Fibroblast of skin of right biceps (primary cell): ENCODE data around the gene ITFG1.
A peak's percentile ranks its signal among the peaks of the same experiment; 100 is the strongest.
"Not testable (repeated sequence)": the region's sequence is repeated elsewhere in the genome, so short reads cannot be mapped to it uniquely, and the experiment has no call there.

Source experiments
- DNase-seq: peaks from one replicate; pipeline ENCODE4 v3.0.0-alpha.2; 2013

Gene ITFG1

DNA sequence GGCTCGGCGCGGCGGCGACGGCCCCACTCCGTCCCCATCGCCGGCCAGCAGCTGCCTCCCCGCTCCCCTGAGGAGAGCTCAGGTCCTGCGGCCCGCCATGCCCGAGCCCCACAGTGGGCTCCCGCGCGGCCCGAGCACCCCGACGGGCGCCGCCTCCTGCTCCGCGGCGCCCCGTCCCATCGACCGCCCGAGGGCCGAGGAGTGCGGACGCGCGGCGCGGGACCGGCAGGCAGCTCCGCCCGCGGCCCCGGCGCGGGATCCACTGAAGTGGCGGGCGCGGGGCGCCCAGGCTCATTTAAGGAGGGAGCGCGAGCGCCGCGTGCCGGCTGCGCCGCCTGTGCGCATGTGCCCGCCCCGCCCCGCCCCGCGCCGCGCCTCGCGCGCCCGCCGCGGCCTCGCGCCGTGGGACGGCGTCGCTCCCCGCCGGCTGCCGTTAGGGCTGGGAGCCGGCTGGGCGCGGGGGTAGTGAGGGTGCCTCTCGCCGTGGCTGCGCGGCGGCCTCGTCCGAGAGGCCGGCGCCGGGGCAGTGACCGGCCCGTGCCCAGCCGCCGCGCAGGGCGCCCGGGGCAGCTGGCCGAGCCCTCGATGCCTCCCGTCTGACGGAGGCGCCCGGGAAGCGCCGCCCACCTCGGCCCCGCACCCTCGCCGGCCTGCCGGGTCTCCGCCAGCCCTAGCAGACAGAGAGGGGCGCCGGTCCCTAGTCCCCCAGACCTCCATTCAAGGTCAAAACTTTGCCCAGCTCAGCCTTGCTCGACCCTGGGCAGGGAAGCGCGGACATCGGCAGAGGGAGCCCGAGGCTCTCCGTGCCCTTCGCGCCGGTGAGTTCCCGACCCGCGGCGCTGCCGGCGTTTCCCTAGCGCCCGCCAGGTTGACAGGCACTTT lies 316.9 kb downstream of the ITFG1 start, which contains the start of gene NETO2:
TSS of gene NETO2 (minus strand) at position 269 of the 882 bp plus-strand sequence. CDS start 333 bp downstream, outside the sequence.
- DNase-seq, result peak; percentile 65

DNA sequence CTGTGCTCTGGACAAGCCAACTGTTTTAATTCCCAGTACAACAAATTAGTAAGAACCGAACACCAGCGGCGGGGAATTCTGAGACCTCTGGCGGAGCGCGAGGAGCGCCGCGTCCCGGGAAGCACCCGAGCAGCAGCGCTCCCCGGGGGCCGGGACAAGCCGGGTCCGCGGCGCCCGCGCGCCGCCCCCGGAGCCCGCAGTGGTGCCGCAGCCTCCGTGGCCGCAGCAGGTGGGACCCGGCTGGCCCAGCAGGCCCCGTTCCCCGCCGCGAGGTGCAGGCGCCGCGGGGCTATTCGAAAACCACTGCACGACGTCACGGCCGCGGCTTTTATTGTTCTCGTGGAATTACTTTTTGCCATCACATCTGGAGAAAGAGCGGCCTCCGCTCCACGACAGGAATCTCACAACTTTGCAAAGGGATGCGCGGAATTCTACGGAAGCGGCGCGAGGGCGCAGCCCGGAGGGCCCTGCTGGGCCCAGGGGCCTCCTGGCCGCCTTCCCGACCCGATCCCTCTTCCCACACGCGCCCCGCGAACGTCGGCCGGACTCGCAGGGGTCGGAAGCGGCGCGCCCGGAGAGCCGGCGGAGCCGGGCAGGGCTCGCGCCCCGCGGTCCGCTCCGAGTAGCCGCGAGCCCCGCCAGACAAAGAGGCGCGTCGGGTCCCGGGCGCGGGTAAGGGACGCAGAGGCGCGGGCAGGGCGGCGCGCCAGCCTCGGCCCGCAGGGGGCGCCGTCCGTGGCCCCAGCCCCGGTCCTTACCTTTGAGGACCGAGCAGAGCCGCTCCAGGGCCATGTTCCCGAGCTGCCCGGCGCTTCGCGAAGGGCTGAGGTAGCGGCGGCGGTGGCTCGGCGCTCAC lies 317.8 kb downstream of the ITFG1 start:
- peak; percentile 81 for DNase-seq

- DNase-seq, result peak; percentile 34
Measured at GRCh38 chr16:47142486-47142820, 318.4 kb downstream of the ITFG1 start.

GRCh38 chr16:47141773-47142485 lies 318.9 kb downstream of the ITFG1 start:
- peak; percentile 83 for DNase-seq

DNA sequence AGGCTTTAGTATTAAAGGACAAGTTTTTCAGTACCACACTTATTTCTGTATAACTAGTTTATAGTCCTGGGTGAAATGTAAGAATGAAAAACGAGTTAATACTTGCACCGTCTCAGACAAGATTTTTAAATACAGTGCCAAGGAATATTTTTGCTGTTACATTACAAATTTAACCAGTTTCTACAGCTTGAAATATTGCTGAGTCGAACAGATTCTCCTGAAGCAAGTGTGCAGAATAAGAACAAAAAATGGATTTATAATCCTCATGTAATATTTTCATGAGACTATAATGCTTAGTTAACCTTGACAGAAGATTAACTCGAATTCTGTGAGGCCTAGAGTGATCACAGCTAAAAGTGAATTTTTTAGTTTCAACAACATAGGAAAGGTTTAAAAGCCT lies 320.2 kb downstream of the ITFG1 start:
- DNase-seq, result no peak

DNA sequence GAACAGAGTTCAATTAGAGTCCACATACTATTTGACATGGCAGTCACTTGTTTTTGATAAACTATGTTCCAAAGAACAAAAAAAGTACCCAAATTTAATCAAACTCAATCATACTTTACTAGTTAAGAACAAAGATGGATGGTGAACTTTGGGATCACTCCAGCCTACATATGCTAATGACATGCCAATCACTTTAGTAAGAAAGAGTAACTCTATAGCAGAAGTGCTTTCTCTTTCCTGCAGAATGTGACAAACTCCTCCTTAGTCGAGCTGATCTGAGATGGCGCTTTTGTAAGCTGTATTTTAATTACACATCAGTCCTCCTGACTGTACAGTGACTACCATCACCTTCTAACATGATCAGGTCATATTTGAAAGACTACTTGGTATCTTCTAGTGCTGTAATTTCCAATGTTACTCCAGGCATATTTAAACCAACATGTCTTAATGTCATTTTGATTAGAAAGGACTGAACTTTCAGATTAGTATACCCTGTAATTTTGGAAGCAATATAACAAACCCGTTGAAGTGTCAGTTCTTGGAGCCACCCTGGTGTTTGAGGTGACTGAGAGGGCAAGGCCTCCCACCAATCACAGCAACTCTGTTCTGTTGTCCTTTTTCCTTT lies 321.2 kb downstream of the ITFG1 start:
- DNase-seq, result peak; percentile 16

- DNase-seq, result not testable (repeated sequence)
Measured at GRCh38 chr16:47137925-47138324, 322.9 kb downstream of the ITFG1 start.

GRCh38 chr16:47136099-47136842 lies 324.6 kb downstream of the ITFG1 start:
- peak; percentile 44 for DNase-seq

GRCh38 chr16:47134550-47134949 lies 326.3 kb downstream of the ITFG1 start:
- DNase-seq, result no peak

DNA sequence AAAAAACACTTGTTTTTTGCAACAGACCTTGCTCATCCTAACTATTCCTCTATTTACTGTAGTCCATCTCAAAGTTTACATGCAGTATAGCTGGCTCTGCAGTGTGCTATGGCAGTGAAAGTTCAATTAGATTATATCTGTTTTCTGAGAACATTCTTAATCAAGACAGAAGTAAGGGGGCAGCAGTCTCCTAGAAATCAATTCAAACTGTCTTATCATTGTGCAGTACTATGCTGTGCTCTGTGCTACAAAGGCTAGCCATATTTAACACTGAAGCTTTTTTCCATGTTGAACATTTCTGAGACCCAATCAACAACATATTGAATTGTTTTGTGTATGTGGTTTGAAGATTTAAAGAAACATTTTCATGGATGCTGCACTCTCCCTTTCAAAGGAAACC lies 328.6 kb downstream of the ITFG1 start:
- DNase-seq, result no peak

DNA sequence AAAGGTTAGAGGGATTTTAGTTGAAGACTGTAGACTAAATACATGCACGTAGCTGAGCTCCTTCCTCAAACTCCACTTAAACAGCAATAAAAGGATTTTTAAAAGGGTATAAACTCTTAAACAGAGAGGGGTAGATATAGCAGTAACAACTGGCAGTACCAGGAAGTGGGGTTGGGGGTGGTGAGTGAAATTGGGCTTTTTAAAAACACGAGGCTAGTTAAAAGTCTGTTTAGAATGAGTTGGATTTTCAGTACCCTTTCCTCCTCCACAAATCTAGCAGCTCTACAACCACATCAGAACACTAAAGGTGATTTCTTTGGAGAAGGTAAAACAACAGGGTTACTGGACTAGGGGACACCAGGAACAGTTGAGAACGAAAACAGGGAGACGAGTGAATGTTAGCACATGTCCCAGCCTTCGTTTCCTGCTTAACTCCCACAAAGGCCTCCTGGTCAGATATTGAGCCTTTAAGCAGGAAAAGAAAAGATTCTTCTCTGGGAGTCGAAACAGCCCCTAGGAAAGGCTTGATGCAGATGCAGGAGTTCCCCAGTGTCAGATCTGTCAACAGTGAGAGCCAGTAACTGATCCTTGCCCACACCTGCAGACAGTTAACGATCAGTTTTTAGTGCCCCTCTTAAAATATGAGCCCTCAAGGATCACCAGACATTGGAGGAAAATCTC lies 331.0 kb downstream of the ITFG1 start:
- no peak for DNase-seq

- no peak for DNase-seq
Measured at GRCh38 chr16:47127541-47127940, 333.3 kb downstream of the ITFG1 start.

- DNase-seq, result no peak
Measured at GRCh38 chr16:47125757-47126156, 335.1 kb downstream of the ITFG1 start.

DNA sequence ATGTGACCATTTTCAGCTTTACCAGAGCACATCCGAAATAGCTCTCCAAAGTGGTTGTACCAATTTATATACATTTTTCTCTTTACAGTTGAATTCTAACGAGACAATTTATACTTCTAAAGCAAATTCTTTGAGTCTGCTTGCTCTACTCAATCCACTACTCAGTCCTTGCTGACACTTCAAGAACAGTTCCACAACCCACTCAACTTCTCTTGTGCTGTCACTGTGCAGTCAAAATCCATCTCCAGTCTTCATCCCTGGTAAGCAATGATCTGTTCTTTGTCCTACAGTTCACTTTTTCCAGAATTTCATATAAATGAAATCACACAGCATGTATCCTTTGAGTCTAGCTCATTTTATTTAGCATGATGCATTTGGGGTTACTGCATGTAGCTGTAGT lies 347.7 kb downstream of the ITFG1 start:
- DNase-seq, result no peak

DNA sequence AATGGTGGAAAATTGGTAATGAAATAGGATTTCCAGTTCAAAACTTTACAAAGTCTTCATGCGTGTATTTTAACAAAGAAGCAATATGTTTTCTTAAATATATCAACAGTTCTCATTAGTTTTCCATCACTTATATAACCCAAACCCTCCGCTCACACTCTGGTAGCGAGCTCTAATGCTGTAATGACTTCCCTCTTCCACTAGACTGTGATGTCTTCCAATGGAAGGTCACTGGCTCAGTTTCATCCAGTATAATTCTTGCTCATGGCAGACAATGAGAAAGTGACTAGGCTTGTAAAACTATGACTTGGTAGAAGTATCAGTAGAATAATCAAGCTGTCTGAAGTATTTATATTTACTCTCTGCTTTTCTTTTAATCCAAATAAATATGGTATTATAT lies 349.9 kb downstream of the ITFG1 start:
- no peak for DNase-seq

DNA sequence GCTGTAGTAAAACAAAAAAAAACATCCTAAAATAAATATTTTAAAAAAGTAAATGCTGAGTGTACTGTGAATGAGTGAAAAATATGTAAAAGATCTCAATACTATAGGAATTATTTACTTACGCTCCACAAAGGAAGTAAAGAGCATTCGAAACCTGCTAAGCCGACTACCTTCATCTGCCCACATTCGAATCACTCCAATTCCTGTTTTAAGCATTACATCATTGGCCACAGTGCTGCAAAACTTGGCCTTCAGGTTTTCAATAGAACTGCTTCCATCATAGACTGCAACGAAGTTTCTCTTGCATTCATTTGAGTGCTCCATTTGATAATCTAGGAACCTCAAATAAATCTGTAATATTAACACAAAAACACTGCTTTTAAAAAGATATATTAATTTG lies 351.5 kb downstream of the ITFG1 start:
- DNase-seq, result no peak
